PC-3 (cell line): ENCODE data around the gene ARHGAP32. TPM values are rescaled to one million over a fixed set of nuclear protein-coding genes. Genes with fewer than 3 reads are reported as not detected.

Experiments
- ATAC-seq: fragments of 200-7000 bp; cut with Tn5 transposase; 2 replicates; pipeline ENCODE4 v1.9.1; 2020; ENCODE audit warnings: mild to moderate bottlenecking, moderate library complexity
- BruUV-seq: library from RNA; stranded (reverse); fragments of 400-500 nt; replicated peaks from 2 replicates; lab custom pipeline; 2021; lab: Mats Ljungman, UMichigan
- CTCF ChIA-PET: fragments of 300-600 bp; sonication (Branson Sonifier 250); formaldehyde crosslinking; loops from one replicate; lab custom pipeline; 2022; ENCODE audit warnings: antibody characterized with exemption; lab: Charles Lee
- POLR2A ChIA-PET: fragments of 300-600 bp; sonication (Branson Sonifier 250); formaldehyde crosslinking; loops from one replicate; lab custom pipeline; 2022; ENCODE audit warnings: antibody characterized with exemption; ENCODE audit not compliant: unreplicated experiment; lab: Charles Lee
- DNase-seq: peaks from one replicate; pipeline ENCODE4 v3.0.0-alpha.2; 2015
- H2AFZ ChIP-seq: fragments of 300-600 bp; sonication (generic); 2 replicates; pipeline ENCODE4 v1.6.0; 2016; ENCODE audit warnings: antibody characterized with exemption, low read length
- H3F3A ChIP-seq: fragments of 300-600 bp; sonication (generic); one replicate; pipeline ENCODE4 v1.6.0; 2017; ENCODE audit warnings: antibody characterized with exemption, low read length, control low read depth, mild to moderate bottlenecking; ENCODE audit not compliant: unreplicated experiment
- H3K27ac ChIP-seq: fragments of 300-600 bp; sonication (generic); 2 replicates; pipeline ENCODE4 v1.5.1; 2016; ENCODE audit warnings: mild to moderate bottlenecking, low read length
- H3K27me3 ChIP-seq: fragments of 300-600 bp; sonication (generic); 2 replicates; pipeline ENCODE4 v1.6.1; 2016; ENCODE audit warnings: low read length, mixed read lengths
- H3K36me3 ChIP-seq: fragments of 300-600 bp; sonication (generic); 2 replicates; pipeline ENCODE4 v1.6.1; 2016; ENCODE audit warnings: low read depth, mixed run types, low read length, mixed read lengths
- H3K4me1 ChIP-seq: fragments of 300-600 bp; sonication (generic); 2 replicates; pipeline ENCODE4 v1.5.1; 2016; ENCODE audit warnings: low read length; ENCODE audit not compliant: insufficient read depth
- H3K4me2 ChIP-seq: fragments of 300-600 bp; sonication (generic); 2 replicates; pipeline ENCODE4 v1.6.0; 2016; ENCODE audit warnings: low read length
- H3K4me3 ChIP-seq: fragments of 300-600 bp; sonication (generic); 2 replicates; pipeline ENCODE4 v1.5.1; 2016; ENCODE audit warnings: mild to moderate bottlenecking, low read length, mixed read lengths
- H3K79me2 ChIP-seq: fragments of 300-600 bp; sonication (generic); 2 replicates; pipeline ENCODE4 v1.6.1; 2017; ENCODE audit warnings: low read length, mixed read lengths
- H3K9ac ChIP-seq: fragments of 300-600 bp; sonication (generic); 2 replicates; pipeline ENCODE4 v1.6.0; 2016; ENCODE audit warnings: mild to moderate bottlenecking, low read length
- H3K9me2 ChIP-seq: fragments of 300-600 bp; sonication (generic); replicated peaks from 2 replicates; pipeline ENCODE4 v1.6.1; 2016; ENCODE audit warnings: mixed run types, low read length, mixed read lengths
- H3K9me3 ChIP-seq: fragments of 300-600 bp; sonication (generic); 2 replicates; pipeline ENCODE4 v1.6.1; 2016; ENCODE audit warnings: low read length, mixed read lengths
- H4K20me1 ChIP-seq: fragments of 300-600 bp; sonication (generic); 2 replicates; pipeline ENCODE4 v1.6.1; 2016; ENCODE audit warnings: low read length, mixed read lengths
- EZH2 ChIP-seq: fragments of 300-600 bp; sonication (generic); IDR thresholded peaks from one replicate; pipeline ENCODE4 v1.6.1; 2017; ENCODE audit warnings: antibody characterized with exemption, mild to moderate bottlenecking, low read length; ENCODE audit not compliant: unreplicated experiment
- EZH2phosphoT487 ChIP-seq: fragments of 300-600 bp; sonication (generic); IDR thresholded peaks from 2 replicates; pipeline ENCODE4 v1.6.1; 2018; ENCODE audit warnings: mild to moderate bottlenecking, antibody characterized with exemption, low read length, borderline replicate concordance
- intact Hi-C: fragments of 100-400 bp; cut with micrococcal nuclease; formaldehyde crosslinking; loops from 2 replicates; pipeline ENCODE4 v1.9.0; 2023
- total RNA-seq: library from RNA; depleted of rRNA; stranded (reverse); fragments of >200 nt; gene quantifications from 2 replicates; pipeline ENCODE4 v1.2.3, GENCODE V29; 2014
- TF ChIP-seq, protein P1 (sequence below): fragments of 300-600 bp; sonication (generic); conservative IDR thresholded peaks from 2 replicates; pipeline ENCODE4 v1.5.1; 2017; ENCODE audit warnings: antibody characterized with exemption, low read depth, mild to moderate bottlenecking, low read length

Gene ARHGAP32
- total RNA-seq, 1 experiment from 2014 or later: 13.7 TPM

DNA sequence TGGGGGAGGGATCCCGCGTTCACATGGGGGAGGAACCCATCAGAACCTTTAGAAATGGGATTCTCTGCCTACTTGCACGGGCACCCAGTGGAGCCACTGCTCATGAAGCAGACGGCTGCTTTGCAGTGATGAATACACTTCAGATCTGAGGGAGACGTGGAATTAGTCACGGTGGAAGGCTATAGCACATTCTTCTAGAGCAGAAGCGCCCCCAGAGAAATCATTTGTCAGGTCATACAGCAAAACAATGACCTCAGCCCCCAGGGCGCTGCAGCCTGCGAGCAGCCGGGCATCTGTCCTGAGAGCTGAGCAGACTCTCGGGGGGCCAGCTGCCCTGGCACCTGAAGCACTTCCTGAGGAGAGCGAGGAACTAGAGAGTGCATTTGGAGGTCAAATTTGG, 262.1 kb downstream of the ARHGAP32 start:
- no peaks in the 10 kb centered on the region for H3K9me3 ChIP-seq
- no peaks in the 10 kb centered on the region for H3K9me2 ChIP-seq
- TF ChIP-seq EZH2 (no peak), EZH2phosphoT487 (no peak)
- TF ChIP-seq, protein P1, sequence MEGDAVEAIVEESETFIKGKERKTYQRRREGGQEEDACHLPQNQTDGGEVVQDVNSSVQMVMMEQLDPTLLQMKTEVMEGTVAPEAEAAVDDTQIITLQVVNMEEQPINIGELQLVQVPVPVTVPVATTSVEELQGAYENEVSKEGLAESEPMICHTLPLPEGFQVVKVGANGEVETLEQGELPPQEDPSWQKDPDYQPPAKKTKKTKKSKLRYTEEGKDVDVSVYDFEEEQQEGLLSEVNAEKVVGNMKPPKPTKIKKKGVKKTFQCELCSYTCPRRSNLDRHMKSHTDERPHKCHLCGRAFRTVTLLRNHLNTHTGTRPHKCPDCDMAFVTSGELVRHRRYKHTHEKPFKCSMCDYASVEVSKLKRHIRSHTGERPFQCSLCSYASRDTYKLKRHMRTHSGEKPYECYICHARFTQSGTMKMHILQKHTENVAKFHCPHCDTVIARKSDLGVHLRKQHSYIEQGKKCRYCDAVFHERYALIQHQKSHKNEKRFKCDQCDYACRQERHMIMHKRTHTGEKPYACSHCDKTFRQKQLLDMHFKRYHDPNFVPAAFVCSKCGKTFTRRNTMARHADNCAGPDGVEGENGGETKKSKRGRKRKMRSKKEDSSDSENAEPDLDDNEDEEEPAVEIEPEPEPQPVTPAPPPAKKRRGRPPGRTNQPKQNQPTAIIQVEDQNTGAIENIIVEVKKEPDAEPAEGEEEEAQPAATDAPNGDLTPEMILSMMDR: no peak
- no peak overlapping the region for H2AFZ ChIP-seq
- no peak overlapping the region for H3K4me2 ChIP-seq
- intact Hi-C loops: no loop called here
- H3K4me1 ChIP-seq: 0 out of 2 replicates have a peak, but pooled peaks cover 6% of the 10 kb centered on the region
- no peaks in the 10 kb centered on the region for H4K20me1 ChIP-seq
- no peaks in the 10 kb centered on the region for H3K27me3 ChIP-seq
- ATAC-seq (no peak), DNase-seq (no peak)
- H3K9ac ChIP-seq: no peak overlapping the region
- no peak overlapping the region for H3K27ac ChIP-seq
- H3F3A ChIP-seq: no peaks in the 10 kb centered on the region
- H3K4me3 ChIP-seq: no peak overlapping the region
- no peaks in the 10 kb centered on the region for H3K36me3 ChIP-seq
- BruUV-seq: no TSS peak
- POLR2A ChIA-PET: no interaction called here
- no peaks in the 10 kb centered on the region for H3K79me2 ChIP-seq
- CTCF ChIA-PET: no interaction called here

DNA sequence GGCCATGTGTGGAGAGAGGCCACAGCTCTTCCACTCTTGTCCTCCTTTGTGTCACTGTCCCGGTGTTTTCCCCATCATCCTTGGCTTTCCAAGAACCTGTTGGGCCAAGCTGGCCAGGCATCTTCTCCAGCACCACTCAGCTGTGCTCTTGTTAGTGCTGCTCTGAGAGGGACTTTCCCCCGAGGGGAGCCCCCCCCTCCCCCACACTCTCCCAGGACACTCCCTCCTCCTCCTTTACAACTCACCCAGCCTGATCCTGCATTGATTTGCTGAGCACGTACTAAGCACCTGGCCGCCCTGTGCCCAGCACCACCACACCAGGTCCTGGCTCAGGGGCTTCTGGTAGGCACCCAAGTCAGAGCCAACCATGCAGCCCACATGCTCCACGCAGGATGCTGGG, 262.7 kb downstream of the ARHGAP32 start:
- TF ChIP-seq EZH2phosphoT487: no peak
- TF ChIP-seq EZH2: no peak
- TF ChIP-seq, protein P1: no peak
- H3F3A ChIP-seq: no peaks in the 10 kb centered on the region
- H3K9ac ChIP-seq: no peak overlapping the region
- ATAC-seq (no peak), DNase-seq (no peak)
- H3K36me3 ChIP-seq: no peaks in the 10 kb centered on the region
- H3K4me1 ChIP-seq: 0 out of 2 replicates have a peak, but pooled peaks cover 6% of the 10 kb centered on the region
- ChIA-PET POLR2A (no interaction called here), CTCF (no interaction called here)
- H2AFZ ChIP-seq: no peak overlapping the region
- H3K27ac ChIP-seq: no peak overlapping the region
- H3K4me3 ChIP-seq: no peak overlapping the region
- no peaks in the 10 kb centered on the region for H3K79me2 ChIP-seq
- no peaks in the 10 kb centered on the region for H3K9me3 ChIP-seq
- H3K9me2 ChIP-seq: no peaks in the 10 kb centered on the region
- H3K4me2 ChIP-seq: no peak overlapping the region
- intact Hi-C loops: no loop called here
- H3K27me3 ChIP-seq: no peaks in the 10 kb centered on the region
- BruUV-seq: no TSS peak
- no peaks in the 10 kb centered on the region for H4K20me1 ChIP-seq

DNA sequence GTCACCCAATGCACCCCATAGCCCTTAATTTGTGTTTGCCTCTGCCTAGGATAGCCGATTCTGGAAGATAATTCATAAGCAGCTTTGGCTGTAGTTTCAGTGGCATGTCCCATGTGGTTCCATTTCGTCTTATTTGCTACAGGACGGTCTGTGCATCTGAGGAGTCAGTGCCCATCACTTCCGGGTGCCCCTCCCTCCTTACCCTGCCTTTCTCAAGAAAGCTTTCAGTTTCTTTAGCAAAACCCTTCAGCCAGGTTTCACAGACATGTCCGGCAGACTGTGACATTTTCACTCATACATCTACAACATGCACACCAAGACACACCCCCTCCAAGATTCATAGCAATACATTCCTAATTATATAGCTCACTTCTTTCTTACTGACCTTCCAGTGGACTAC, 263.7 kb downstream of the ARHGAP32 start:
- no peak overlapping the region for H3K27ac ChIP-seq
- TF ChIP-seq, protein P1: no peak
- TF ChIP-seq EZH2phosphoT487: no peak
- no peak for TF ChIP-seq EZH2
- no TSS peak for BruUV-seq
- no peaks in the 10 kb centered on the region for H3K36me3 ChIP-seq
- H3K9me2 ChIP-seq: no peaks in the 10 kb centered on the region
- ATAC-seq (no peak), DNase-seq (no peak)
- no peaks in the 10 kb centered on the region for H3F3A ChIP-seq
- intact Hi-C loops: no loop called here
- ChIA-PET CTCF (interaction anchor here (0.5 to 1.2 kb wide), 2 partner anchors 28 to 190 kb away, joined by 3 read pairs; no protein-coding TSS in a partner anchor), POLR2A (no interaction called here)
- H3K4me3 ChIP-seq: no peak overlapping the region
- no peaks in the 10 kb centered on the region for H3K9me3 ChIP-seq
- no peak overlapping the region for H3K9ac ChIP-seq
- H3K79me2 ChIP-seq: no peaks in the 10 kb centered on the region
- no peak overlapping the region for H2AFZ ChIP-seq
- no peaks in the 10 kb centered on the region for H3K27me3 ChIP-seq
- H3K4me2 ChIP-seq: no peak overlapping the region
- H3K4me1 ChIP-seq: 0 out of 2 replicates have a peak, but pooled peaks cover 6% of the 10 kb centered on the region
- no peaks in the 10 kb centered on the region for H4K20me1 ChIP-seq
